Ovary (tissue), 9 donors: ENCODE measurements around the gene GOLIM4. TPM values are rescaled to one million over a fixed set of nuclear protein-coding genes. Genes with fewer than 3 reads are reported as not detected.
A peak's percentile ranks its signal among the peaks of the same experiment; 100 is the strongest.

ENCODE experiments used
- DNase-seq, 5 donors: peaks; one replicate each; pipeline ENCODE4 v3.0.0-alpha.2; 2019 to 2020
- H3K27ac ChIP-seq, 2 donors: fragments of 200-600 bp; one replicate each; pipeline versions ENCODE4 v1.5.1 to v1.8.0; 2019 to 2022
- H3K27me3 ChIP-seq: fragments of 200-600 bp; one replicate; pipeline ENCODE4 v1.8.0; 2022
- H3K36me3 ChIP-seq: fragments of 200-600 bp; sonication (generic); one replicate; pipeline ENCODE4 v1.5.1; 2019
- H3K4me1 ChIP-seq: one replicate; pipeline ENCODE4 v1.8.1; 2013; ENCODE audit warnings: mild to moderate bottlenecking, moderate library complexity; ENCODE audit not compliant: insufficient read depth
- H3K4me3 ChIP-seq: fragments of 200-600 bp; sonication (generic); one replicate; pipeline ENCODE4 v1.5.1; 2017
- H3K9me3 ChIP-seq, 2 donors: fragments of 200-600 bp in 1 of 2; sonication (generic) in 1 of 2; one replicate each; pipeline versions ENCODE4 v1.5.1 to v1.8.1; 2013 to 2019; ENCODE audit warnings: mild to moderate bottlenecking in 1 of 2, moderate library complexity in 1 of 2
- CTCF ChIP-seq, 3 donors: fragments of 450-650 bp in 2 of 3; fragments of 200-600 bp in 1 of 3; IDR thresholded peaks; one replicate each; pipeline versions ENCODE4 v1.5.1 to v1.8.0; 2016 to 2022; ENCODE audit warnings: antibody characterized with exemption in 3 of 3, mild to moderate bottlenecking in 1 of 3
- EP300 ChIP-seq: sonication (generic); formaldehyde crosslinking; IDR thresholded peaks from one replicate; pipeline ENCODE4 v1.6.1; 2017; ENCODE audit warnings: antibody characterized with exemption
- POLR2A ChIP-seq: fragments of 450-650 bp; IDR thresholded peaks from one replicate; pipeline ENCODE4 v1.6.1; 2017; ENCODE audit warnings: antibody characterized with exemption, mild to moderate bottlenecking, moderate library complexity
- WGBS, 3 donors: extraction: QIAGEN DNeasy Blood & Tissue Kit in 1 of 3; methylation state at CpG; one replicate each; pipeline versions ENCODE4 v1.1.5 to v1.1.7; 2013 to 2017; 5-methylcytosine and 5-hydroxymethylcytosine counted together
- intact Hi-C, 4 donors: fragments of 100-400 bp; cut with DNase I; formaldehyde crosslinking; loops; one replicate each; pipeline versions ENCODE4 v1.11.0 to v1.15.1; 2022 to 2023
- polyA plus RNA-seq, 2 donors: library from polyadenylated mRNA; stranded (reverse); fragments of 200-250 nt in 1 of 2; fragments of 350-450 nt in 1 of 2; fragmentation: Illumina TruSeq in 1 of 2; extraction: RNeasy Lipid Tissue Mini Kit (QIAGEN cat#74804) in 1 of 2; gene quantifications; one replicate each; pipeline ENCODE4 v1.2.3, GENCODE V29; 2013 to 2014
- total RNA-seq, 7 donors: library from RNA; depleted of rRNA in 2 of 7; stranded (reverse); fragments of >200 nt in 2 of 7; fragmentation: NEBNext Ultra II Directional in 3 of 7; extraction: Animal tissue kit (Norgen Biotek cat#: 25700) in 3 of 7; gene quantifications; one replicate each; pipeline versions ENCODE4 v1.1.0 to v1.2.4, GENCODE V29; 2016 to 2023
- donor health status: DM: no; HTN: no; CAD: no; lungs with moderate emphysema.
- donor health status: DM: no; HTN: no; CAD: no.
- donor health status: Bipolar disorder and iron deficiency.
- donor health status: DM: yes; HTN: yes; CAD: no.
- donor health status: DM: no; HTN: no; CAD: no.
- donor health status: DM: yes; HTN: yes; CAD: no.

The GOLIM4 gene
- total and polyA plus RNA-seq, 9 donors = 15.9 to 29.3 (median 24.1) TPM

DNA sequence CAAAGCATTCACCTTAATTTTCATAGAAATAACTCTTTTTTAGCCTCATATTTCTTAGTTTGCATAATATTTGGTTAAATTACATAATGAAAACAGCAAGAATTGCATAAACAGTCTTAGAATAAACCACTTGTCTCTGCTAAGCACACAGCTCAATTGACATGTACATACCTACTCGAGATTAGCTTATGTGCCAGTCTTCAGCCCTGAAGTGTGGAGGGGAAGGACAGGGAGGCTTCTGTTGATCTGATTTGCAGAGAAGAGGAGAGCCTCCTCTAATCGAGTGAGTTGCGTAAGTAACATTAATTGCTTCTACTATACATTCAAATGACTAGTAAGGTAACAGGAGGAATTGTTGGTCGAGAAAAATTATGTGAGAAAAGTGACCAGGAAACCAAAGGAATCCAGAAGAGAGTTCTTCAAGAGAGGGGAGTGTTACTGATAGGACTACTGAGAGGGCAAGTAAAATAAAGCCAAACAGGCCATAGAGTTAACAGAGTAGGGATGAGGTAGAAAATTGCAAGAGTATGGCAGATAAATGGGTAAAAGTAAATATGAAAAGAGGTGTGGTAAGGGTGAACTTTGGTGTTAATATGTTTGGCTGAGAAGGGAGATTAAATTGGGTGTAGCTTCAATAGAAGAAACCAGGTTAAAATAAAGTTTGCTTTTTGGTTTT is 7.1 kb upstream of the GOLIM4 start:
- no peaks in the 10 kb centered on the region for H3K4me1 ChIP-seq
- WGBS, 3 donors = 81 to 87% (median 84%) methylated on average over 4 of the region's 4 CpGs
- intact Hi-C loops = no loop called here

GRCh38 chr3:168100777-168101492 is 5.2 kb upstream of the GOLIM4 start:
- Histone ChIP-seq H3K4me3 (no peak overlapping the region), H3K4me1 (no peaks in the 10 kb centered on the region), H3K27ac (no peak overlapping the region), H3K9me3 (no peaks in the 10 kb centered on the region), H3K36me3 (no peaks in the 10 kb centered on the region), H3K27me3 (no peaks in the 10 kb centered on the region)
- 75 to 78% (median 75%) methylated on average over 3 of the region's 3 CpGs for WGBS, 3 donors
- intact Hi-C loops = no loop called here
- no peak for DNase-seq
- no peak for TF ChIP-seq EP300
- no peak for TF ChIP-seq POLR2A
- TF ChIP-seq CTCF (IDR thresholded peaks at IDR 0.05) = no peak

More for the DNA sequence above, 7.1 kb upstream of the GOLIM4 start:
- no peak overlapping the region for H3K4me3 ChIP-seq
- no peaks in the 10 kb centered on the region for H3K9me3 ChIP-seq
- H3K36me3 ChIP-seq = no peaks in the 10 kb centered on the region
- TF ChIP-seq EP300 (no peak), CTCF (IDR thresholded peaks at IDR 0.05) (no peak), POLR2A (no peak)
- DNase-seq = no peak
- H3K27me3 ChIP-seq = no peaks in the 10 kb centered on the region
- no peak overlapping the region for H3K27ac ChIP-seq

DNA sequence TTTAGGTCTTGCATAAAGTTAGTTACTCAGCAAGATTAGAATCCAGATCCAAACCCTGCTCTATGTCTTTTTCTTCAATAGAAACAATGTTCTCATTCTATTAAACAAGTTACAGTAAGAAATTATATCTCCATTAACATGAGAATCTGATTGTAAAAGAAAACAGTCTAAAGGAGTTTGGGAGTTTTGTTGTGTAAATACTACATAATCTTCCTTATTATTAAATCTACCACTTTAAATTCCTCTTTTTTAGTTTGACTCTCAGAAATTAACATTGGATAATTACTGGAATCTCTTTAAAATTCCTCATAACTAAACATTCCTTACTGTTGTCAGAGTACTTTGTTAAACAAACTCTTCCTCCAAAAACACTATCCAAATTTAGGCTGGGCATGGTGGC is 1.7 kb upstream of the GOLIM4 start:
- TF ChIP-seq CTCF (IDR thresholded peaks at IDR 0.05) (no peak), POLR2A (no peak), EP300 (no peak)
- Histone ChIP-seq H3K36me3 (no peaks in the 10 kb centered on the region), H3K4me1 (peaks cover 3% of the 10 kb centered on the region), H3K9me3 (no peaks in the 10 kb centered on the region), H3K27me3 (no peaks in the 10 kb centered on the region), H3K27ac (no peak overlapping the region), H3K4me3 (no peak overlapping the region)
- no peak for DNase-seq
- intact Hi-C loops = no loop called here

DNA sequence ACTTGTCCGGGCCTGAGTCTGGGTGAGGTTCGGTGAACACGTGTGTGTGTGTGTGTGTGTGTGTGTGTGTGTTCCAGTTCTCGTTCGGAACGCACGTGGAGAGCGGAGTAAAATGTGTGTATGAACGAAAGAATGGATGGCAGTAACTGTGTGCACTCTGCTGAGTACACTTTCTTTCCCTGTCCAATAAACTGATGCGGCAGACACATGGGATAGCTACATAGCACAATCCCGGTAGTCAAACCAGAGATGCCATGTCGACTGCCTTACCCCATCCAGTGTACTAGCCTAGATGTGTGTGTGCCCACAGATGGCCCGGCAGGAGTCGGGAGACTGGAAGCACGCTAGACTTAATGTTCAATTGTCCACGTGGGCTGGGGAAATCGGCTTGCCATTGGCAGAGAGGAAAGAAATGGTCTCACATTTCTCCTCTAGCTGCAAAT is 507 bp upstream of the GOLIM4 start:
- H3K9me3 ChIP-seq = no peaks in the 10 kb centered on the region
- no peak for TF ChIP-seq CTCF (IDR thresholded peaks at IDR 0.05)
- TF ChIP-seq EP300 = no peak
- TF ChIP-seq POLR2A = no peak
- peaks cover 3% of the 10 kb centered on the region for H3K4me1 ChIP-seq
- 0 to 2% (median 0%) methylated on average over 17 of the region's 17 CpGs for WGBS, 3 donors
- H3K27me3 ChIP-seq = no peaks in the 10 kb centered on the region
- intact Hi-C loops = no loop called here
- H3K4me3 ChIP-seq = peak overlapping the region; percentile 85
- peak overlapping the region; percentile 78 to 95 for H3K27ac ChIP-seq
- peak in 2 of 5 donors; percentile 49 to 58 for DNase-seq
- no peaks in the 10 kb centered on the region for H3K36me3 ChIP-seq
